ENCODE data around the gene TAF11L12. TPM values are rescaled to one million over a fixed set of nuclear protein-coding genes. Genes with fewer than 3 reads are reported as not detected.
"Not testable (repeated sequence)": the region's sequence is repeated elsewhere in the genome, so short reads cannot be mapped to it uniquely, and the experiment has no call there.

The TAF11L12 gene
- not detected in 2 replicates for total RNA-seq (2014; rRNA removed; shearing (Covaris generic))
- 0.78 TPM in 1 of 2 replicates, not detected in the other for polyA plus RNA-seq (2014; cell fraction: nucleus; rRNA removed)

DNA sequence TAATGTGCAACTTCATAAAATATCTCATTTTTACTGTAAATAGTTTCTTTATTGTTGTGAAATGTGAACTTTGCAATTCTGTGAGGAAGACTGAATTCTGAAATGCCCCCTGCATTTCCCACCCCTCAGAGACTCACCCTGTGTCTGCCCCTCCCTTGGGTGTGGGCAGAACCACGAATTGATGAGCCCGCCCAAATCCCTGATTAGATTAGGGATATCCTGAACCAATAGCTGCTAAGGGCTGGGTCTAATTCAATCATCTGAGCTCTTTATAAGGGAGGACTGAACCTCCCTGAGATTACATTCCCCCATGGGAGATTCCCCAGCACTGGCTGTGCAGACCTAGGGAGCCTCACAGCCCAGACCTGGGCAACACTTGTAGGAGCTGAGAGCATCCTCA is at the start of gene TAF11L12:
TSS of gene TAF11L12 (plus strand) at position 301 of the 400 bp plus-strand sequence.
- DNase-seq (ENCODE audit: extremely low read depth, low read depth) = not testable (repeated sequence)

DNA sequence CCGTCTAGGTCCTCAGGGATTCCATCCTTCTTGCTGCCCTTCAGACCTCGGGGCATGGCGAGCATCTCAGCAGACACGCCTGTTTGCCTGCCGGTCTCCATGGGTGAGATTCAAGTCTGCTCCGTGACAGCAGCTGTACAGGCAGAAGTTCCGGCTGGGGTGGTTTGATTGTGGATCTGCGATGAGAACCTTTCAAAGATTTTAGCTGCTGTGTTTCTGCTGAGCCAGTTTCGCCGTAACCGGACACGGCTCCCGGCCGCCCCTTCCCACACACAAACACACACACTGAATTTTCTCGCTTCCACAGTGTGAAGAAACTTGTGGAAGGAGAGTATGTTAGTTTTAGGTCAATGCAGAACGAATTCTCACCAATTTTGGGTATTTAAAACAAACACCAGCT is 24.5 kb upstream of the TAF11L12 start, which contains the start of gene TAF11L7:
TSS of gene TAF11L7 (minus strand) at position 101 of the 400 bp plus-strand sequence.
- DNase-seq (ENCODE audit: extremely low read depth, low read depth) = not testable (repeated sequence)

DNA sequence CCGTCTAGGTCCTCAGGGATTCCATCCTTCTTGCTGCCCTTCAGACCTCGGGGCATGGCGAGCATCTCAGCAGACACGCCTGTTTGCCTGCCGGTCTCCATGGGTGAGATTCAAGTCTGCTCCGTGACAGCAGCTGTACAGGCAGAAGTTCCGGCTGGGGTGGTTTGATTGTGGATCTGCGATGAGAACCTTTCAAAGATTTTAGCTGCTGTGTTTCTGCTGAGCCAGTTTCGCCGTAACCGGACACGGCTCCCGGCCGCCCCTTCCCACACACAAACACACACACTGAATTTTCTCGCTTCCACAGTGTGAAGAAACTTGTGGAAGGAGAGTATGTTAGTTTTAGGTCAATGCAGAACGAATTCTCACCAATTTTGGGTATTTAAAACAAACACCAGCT is 19.3 kb upstream of the TAF11L12 start, which contains the start of gene TAF11L8:
TSS of gene TAF11L8 (minus strand) at position 101 of the 400 bp plus-strand sequence.
- DNase-seq (ENCODE audit: extremely low read depth, low read depth) = not testable (repeated sequence)

DNA sequence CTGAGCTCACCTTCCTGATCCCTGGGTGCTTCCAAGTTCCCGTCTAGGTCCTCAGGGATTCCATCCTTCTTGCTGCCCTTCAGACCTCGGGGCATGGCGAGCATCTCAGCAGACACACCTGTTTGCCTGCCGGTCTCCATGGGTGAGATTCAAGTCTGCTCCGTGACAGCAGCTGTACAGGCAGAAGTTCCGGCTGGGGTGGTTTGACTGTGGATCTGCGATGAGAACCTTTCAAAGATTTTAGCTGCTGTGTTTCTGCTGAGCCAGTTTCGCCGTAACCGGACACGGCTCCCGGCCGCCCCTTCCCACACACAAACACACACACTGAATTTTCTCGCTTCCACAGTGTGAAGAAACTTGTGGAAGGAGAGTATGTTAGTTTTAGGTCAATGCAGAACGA is 15.9 kb upstream of the TAF11L12 start, which contains the start of gene TAF11L9:
TSS of gene TAF11L9 (minus strand) at position 140 of the 400 bp plus-strand sequence.
- not testable (repeated sequence) for DNase-seq (ENCODE audit: extremely low read depth, low read depth)

DNA sequence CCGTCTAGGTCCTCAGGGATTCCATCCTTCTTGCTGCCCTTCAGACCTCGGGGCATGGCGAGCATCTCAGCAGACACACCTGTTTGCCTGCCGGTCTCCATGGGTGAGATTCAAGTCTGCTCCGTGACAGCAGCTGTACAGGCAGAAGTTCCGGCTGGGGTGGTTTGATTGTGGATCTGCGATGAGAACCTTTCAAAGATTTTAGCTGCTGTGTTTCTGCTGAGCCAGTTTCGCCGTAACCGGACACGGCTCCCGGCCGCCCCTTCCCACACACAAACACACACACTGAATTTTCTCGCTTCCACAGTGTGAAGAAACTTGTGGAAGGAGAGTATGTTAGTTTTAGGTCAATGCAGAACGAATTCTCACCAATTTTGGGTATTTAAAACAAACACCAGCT is 12.5 kb upstream of the TAF11L12 start, which contains the start of gene TAF11L10:
TSS of gene TAF11L10 (minus strand) at position 101 of the 400 bp plus-strand sequence.
- not testable (repeated sequence) for DNase-seq (ENCODE audit: extremely low read depth, low read depth)

DNA sequence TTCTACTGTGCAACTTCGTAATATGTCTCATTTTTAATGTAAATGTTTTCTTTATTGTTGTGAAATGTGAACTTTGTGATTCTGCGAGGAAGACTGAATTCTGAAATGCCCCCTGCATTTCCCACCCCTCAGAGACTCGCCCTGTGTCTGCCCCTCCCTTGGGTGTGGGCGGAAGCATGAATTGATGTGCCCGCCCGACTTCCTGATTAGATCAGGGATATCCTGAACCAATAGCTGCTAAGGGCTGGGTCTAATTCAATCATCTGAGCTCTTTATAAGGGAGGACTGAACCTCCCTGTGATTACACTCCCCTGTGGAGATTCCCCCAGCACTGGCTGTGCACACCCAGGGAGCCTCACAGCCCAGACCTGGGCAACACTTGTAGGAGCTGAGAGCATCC is 6.3 kb upstream of the TAF11L12 start, which contains the start of gene TAF11L11:
TSS of gene TAF11L11 (plus strand) at position 304 of the 400 bp plus-strand sequence.
- not testable (repeated sequence) for DNase-seq (ENCODE audit: extremely low read depth, low read depth)

DNA sequence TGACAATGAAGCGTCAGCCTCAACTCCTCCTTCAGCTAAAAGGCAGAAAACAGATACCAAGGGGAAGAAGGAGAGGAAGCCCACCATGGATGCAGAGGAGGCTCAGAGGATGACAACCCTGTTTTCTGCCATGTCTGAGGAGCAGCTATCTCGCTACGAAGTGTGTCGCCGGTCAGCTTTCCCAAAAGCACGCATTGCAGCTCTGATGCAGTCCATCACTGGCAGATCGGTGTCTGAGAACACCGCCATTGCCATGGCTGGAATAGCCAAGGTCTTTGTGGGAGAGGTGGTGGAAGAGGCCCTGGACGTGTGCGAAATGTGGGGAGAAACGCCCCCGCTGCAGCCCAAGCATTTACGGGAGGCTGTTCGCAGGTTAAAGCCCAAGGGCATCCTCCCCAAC is 5.2 kb upstream of the TAF11L12 start:
- no peak for DNase-seq (ENCODE audit: extremely low read depth, low read depth)

DNA sequence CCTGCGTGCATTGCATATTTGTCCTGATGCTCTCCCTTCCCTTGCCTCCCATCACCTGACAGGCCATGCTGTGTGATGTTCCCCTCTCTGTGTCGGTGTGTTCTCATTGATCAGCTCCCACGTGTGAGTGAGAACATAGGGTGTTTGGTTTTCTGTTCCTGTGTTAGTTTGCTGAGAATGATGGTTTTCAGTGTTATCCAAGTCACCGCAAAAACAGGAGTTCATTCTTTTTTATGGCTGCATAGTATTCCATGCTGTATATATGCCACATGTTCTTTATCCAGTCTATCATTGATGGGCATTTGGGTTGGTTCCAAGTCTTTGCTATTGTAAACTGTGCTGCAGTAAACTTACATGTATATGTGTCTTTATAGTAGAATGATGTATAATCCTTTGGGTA is 2.7 kb upstream of the TAF11L12 start:
- DNase-seq (ENCODE audit: extremely low read depth, low read depth) = not testable (repeated sequence)

DNA sequence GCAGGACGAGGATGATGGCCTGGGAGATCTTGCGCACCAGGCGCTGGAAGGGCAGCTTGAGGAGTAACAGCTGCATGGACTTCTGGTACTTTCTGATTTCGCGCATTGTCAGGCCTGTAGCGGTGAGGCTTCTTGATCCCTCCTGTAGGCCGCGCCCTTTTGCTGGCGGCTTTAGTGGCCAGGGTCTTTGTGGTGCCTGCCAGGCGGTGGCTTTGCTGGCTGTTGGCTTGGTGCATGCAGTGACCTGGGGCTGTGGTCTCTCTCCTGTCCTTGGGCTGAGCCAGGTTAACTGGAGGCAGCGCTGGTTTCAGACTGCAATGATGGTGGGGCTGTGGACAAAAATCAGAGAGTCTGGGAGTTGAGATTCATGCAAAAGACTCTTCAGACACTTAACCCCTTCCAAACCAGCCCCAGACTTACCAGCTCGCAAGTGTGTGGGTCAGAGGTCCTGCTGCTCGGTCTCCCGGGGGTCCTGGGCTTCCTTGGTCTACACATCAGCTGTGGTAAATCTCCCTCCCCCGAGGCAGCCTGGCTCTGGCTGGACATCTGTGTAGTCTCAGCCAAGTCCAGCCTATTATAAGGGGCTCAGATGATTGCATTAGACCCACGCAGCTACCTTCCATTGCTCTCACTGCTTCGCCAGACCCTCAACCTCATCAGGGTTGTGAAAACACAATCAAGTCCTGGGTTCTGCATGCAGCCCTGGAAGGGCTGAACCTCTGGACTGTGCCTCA is 4.8 kb downstream of the TAF11L12 start:
- no peak for DNase-seq (ENCODE audit: extremely low read depth, low read depth)

DNA sequence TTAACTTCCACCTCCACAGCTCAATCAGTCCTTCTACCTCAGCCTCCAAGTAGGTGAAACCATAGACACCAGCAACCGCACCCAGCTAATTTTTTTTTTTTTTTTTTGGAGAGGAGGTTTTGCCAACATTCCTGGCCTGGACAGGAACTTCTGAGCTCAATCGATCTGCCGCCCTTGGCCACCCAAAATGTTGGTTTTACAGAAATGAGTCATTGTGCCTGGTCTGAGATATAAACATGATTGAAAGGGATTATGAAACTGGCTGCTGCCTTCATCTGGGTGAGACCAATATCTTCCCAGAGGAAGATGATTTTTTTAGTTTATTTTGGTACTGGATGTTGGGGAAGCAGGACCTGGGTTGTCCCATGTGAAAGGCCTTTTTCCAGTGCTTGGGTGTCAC is 9.2 kb downstream of the TAF11L12 start:
- DNase-seq (ENCODE audit: extremely low read depth, low read depth) = no peak

DNA sequence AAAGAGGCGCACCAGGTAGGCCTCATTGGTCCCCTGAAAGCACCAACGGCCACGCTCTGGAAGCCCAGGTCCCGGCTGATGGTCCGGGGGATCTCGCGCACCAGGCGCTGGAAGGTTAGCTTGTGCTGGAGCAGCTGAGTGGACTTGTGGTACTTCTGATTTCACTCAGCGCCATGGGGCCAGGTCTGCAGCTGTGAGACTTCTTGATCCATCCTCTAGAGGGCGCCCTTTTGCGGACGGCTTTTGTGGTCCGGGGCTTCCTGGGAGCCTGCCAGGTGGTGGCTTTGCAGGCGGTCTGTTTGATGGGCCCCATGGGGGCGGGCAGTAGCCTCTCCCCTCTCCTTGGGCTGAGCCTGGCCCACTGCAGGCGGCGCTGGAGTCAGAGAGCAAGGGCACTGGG is 10.4 kb downstream of the TAF11L12 start:
- DNase-seq (ENCODE audit: extremely low read depth, low read depth) = no peak

DNA sequence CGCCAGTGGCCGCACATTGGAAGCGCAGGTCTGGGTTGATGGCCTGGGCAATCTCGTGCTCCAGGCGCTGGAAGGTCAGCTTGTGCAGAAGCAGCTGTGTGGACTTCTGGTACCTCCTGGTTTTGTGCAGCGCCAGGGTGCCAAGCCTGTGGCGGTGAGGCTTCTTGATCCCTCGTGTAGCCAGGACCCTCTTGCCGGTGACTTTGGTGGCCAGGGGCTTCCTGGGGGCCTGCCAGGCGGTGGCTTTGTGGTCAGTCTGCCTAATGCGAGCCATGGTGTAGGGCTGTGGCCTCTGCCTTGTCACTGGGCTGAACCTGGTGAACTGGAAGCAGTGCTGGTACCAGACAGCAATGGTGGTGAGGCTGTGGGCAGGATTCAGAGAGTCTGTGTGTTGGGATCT is 15.5 kb downstream of the TAF11L12 start:
- no peak for DNase-seq (ENCODE audit: extremely low read depth, low read depth)

DNA sequence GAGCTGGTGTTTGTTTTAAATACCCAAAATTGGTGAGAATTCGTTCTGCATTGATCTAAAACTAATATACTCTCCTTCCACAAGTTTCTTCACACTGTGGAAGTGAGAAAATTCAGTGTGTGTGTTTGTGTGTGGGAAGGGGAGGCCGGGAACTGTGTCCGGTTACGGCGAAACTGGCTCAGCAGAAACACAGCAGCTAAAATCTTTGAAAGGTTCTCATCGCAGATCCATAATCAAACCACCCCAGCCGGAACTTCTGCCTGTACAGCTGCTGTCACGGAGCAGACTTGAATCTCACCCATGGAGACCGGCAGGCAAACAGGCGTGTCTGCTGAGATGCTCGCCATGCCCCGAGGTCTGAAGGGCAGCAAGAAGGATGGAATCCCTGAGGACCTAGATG is 21.6 kb downstream of the TAF11L12 start, which contains the start of gene TAF11L13:
TSS of gene TAF11L13 (plus strand) at position 301 of the 400 bp plus-strand sequence.
- DNase-seq (ENCODE audit: extremely low read depth, low read depth) = not testable (repeated sequence)

DNA sequence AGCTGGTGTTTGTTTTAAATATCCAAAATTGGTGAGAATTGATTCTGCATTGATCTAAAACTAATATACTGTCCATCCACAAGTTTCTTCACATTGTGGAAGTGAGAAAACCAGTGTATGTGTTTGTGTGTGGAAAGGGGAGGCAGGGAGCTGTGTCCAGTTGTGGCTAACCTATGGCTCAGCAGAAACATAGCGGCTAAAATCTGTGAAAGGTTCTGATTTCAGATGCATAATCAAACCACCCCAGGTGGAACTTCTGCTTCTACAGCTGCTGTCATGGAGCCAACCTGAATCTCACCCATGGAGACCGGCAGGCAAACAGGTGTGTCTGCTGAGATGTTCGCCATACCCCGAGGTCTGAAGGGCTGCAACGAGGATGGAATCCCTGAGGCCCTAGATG is 24.0 kb downstream of the TAF11L12 start, which contains the start of gene TAF11L14:
TSS of gene TAF11L14 (plus strand) at position 301 of the 400 bp plus-strand sequence.
- DNase-seq (ENCODE audit: extremely low read depth, low read depth) = no peak

DNA sequence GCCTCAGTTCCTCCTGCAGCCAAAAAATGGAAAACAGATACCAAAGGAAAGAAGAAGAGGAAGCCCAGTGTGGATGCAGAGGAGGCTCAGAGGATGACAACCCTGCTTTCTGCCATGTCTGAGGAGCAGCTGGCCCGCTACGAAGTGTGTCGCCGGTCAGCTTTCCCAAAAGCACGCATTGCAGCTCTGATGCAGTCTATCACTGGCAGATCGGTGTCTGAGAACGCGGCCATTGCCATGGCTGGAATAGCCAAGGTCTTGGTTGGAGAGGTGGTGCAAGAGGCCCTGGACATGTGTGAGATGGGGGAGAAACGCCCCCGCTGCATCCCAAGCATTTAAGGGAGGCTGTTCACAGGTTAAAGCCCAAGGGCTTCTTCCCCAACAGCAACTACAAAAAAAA is 39.0 kb downstream of the TAF11L12 start:
- DNase-seq (ENCODE audit: extremely low read depth, low read depth) = not testable (repeated sequence)

DNA sequence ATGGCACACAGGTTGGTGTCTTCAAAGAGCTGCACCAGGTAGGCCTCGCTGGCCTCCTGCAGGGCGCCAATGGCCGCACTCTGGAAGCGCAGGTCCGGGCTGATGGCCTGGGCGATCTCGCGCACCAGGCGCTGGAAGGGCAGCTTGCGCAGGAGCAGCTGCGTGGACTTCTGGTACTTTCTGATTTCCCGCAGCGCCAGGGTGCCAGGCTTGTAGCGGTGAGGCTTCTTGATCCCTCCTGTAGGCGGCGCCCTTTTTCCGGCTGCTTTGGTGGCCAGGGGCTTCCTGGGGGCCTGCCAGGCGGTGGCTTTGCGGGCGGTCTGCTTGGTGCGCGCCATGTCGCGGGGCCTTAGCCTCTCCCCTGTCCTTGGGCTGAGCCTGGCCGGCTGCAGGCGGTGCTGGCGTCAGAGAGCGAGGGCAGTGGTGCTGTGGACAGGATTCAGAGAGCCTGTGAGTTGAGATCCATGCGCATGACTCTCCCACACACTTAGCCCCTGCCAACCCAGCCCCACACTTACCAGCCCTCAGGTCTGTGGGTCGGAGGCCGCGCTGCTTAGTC is 45.1 kb downstream of the TAF11L12 start:
- not testable (repeated sequence) for DNase-seq (ENCODE audit: extremely low read depth, low read depth)

DNA sequence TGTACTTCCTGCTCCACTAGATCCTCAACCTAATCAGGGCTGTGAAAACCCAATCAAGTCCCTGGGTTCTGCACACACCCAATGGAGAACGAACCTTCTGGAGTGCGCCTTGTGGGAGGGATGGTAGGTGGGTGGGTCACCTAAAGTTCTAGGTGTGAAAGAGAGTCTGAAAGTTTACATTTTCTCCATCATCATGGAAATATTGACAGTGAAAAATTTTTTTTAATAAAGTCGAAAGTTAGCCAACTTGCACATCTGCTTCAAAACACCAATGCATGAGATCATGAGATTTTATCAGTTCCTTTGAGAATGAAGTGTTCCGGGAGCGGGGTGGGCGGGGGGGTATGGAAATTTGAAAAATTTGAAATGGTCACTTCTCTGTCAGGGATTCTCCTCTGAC is 45.7 kb downstream of the TAF11L12 start:
- DNase-seq (ENCODE audit: extremely low read depth, low read depth) = no peak

Measured in NCI-H460 (cell line).